ENCODE measurements around the gene LAMA2.
"Not testable (repeated sequence)": the region's sequence is repeated elsewhere in the genome, so short reads cannot be mapped to it uniquely, and the experiment has no call there.

Gene LAMA2

GRCh38 chr6:129133770-129134192 lies 250.8 kb downstream of the LAMA2 start:
- DNase-seq, result no peak

GRCh38 chr6:129134535-129134934 lies 251.6 kb downstream of the LAMA2 start:
- DNase-seq, result no peak

- no peak for DNase-seq
Measured at GRCh38 chr6:129135451-129135850, 252.5 kb downstream of the LAMA2 start.

GRCh38 chr6:129136751-129137150 lies 253.8 kb downstream of the LAMA2 start:
- DNase-seq, result no peak

- no peak for DNase-seq
Measured at GRCh38 chr6:129138739-129139405, 255.9 kb downstream of the LAMA2 start.

- no peak for DNase-seq
Measured at GRCh38 chr6:129140526-129140925, 257.6 kb downstream of the LAMA2 start.

GRCh38 chr6:129141499-129141898 lies 258.6 kb downstream of the LAMA2 start:
- DNase-seq, result no peak

GRCh38 chr6:129146902-129147301 lies 264.0 kb downstream of the LAMA2 start:
- no peak for DNase-seq

- DNase-seq, result no peak
Measured at GRCh38 chr6:129150507-129150906, 267.6 kb downstream of the LAMA2 start.

- DNase-seq, result no peak
Measured at GRCh38 chr6:129153257-129153656, 270.3 kb downstream of the LAMA2 start.

GRCh38 chr6:129159242-129159641 lies 276.3 kb downstream of the LAMA2 start:
- not testable (repeated sequence) for DNase-seq

- DNase-seq, result no peak
Measured at GRCh38 chr6:129162605-129163004, 279.7 kb downstream of the LAMA2 start.

- no peak for DNase-seq
Measured at GRCh38 chr6:129163551-129163950, 280.6 kb downstream of the LAMA2 start.

GRCh38 chr6:129164032-129164431 lies 281.1 kb downstream of the LAMA2 start:
- no peak for DNase-seq

GRCh38 chr6:129172279-129172995 lies 289.5 kb downstream of the LAMA2 start:
- DNase-seq, result not testable (repeated sequence)

GRCh38 chr6:129175066-129175465 lies 292.1 kb downstream of the LAMA2 start:
- no peak for DNase-seq

GRCh38 chr6:129177801-129178200 lies 294.9 kb downstream of the LAMA2 start:
- DNase-seq, result no peak

GRCh38 chr6:129179283-129179682 lies 296.3 kb downstream of the LAMA2 start:
- DNase-seq, result no peak

- DNase-seq, result no peak
Measured at GRCh38 chr6:129181001-129181400, 298.1 kb downstream of the LAMA2 start.

GRCh38 chr6:129183187-129183591 lies 300.3 kb downstream of the LAMA2 start:
- no peak for DNase-seq

- no peak for DNase-seq
Measured at GRCh38 chr6:129183681-129184301, 300.9 kb downstream of the LAMA2 start.

- DNase-seq, result no peak
Measured at GRCh38 chr6:129184324-129184723, 301.4 kb downstream of the LAMA2 start.

- DNase-seq, result no peak
Measured at GRCh38 chr6:129184808-129185366, 301.9 kb downstream of the LAMA2 start.

- DNase-seq, result no peak
Measured at GRCh38 chr6:129186988-129187387, 304.1 kb downstream of the LAMA2 start.

All from stimulated activated CD4-positive, alpha-beta T cell treated with anti-CD3 and anti-CD28 coated beads, Interleukin-4, amount 100 ng/mL, for 4 hours (primary cell).